ENCODE results near the gene PRRG3. TPM values are rescaled to one million over a fixed set of nuclear protein-coding genes. Genes with fewer than 3 reads are reported as not detected.

Gene PRRG3
- total and polyA plus RNA-seq, 9 of the 15 experiments (the other 6 are each of a cell fraction or from before 2014, with no cell fraction given), result not detected

GRCh38 chrX:151725338-151725614 is 30.0 kb downstream of the PRRG3 start (continued):
- no peak for TF ChIP-seq ZNF518B (CRISPR knock-in tag; IDR thresholded peaks at IDR 0.05)
- no peak for TF ChIP-seq MTF1 (CRISPR knock-in tag; IDR thresholded peaks at IDR 0.05; ENCODE audit: borderline replicate concordance)
- no peak for TF ChIP-seq HOXB6 (CRISPR knock-in tag; IDR thresholded peaks at IDR 0.05; ENCODE audit: borderline replicate concordance)
- TF ChIP-seq PREB (CRISPR knock-in tag; IDR thresholded peaks at IDR 0.05), result no peak
- TF ChIP-seq TRIM24 (IDR thresholded peaks at IDR 0.05), result no peak

GRCh38 chrX:151726751-151727150 is 31.5 kb downstream of the PRRG3 start:
- POLR2A ChIA-PET, result interaction anchor here (0.6 to 1.5 kb wide), 4 partner anchors 9 to 1670 kb away, joined by 3 to 4 read pairs (median 4); no protein-coding TSS in a partner anchor
- intact Hi-C loops (cut with micrococcal nuclease) (no loop called here), in situ Hi-C loops (cut with MboI) (no loop called here)
- Histone ChIP-seq H3K27me3 (ENCODE audit: control insufficient read depth in 2 of 2, insufficient read depth in 2 of 2, low read length in 2 of 2) (peaks cover 0 to 14% of the 10 kb centered on the region in 2 experiments; a peak in 1 of 5 replicates), H3K9me3 (replicated peaks; ENCODE audit: control insufficient read depth, insufficient read depth, low read depth, low read length) (no peaks in the 10 kb centered on the region), H3K27ac (ENCODE audit: extremely low read depth, low read depth, low read length) (no peak overlapping the region), H3K4me2 (ENCODE audit: insufficient read depth, low read length) (no peak overlapping the region), H3K9ac (ENCODE audit: insufficient read depth in 1 of 2, low read depth in 2 of 2, low read length in 2 of 2) (no peak overlapping the region), H3K36me3 (ENCODE audit: control insufficient read depth, insufficient read depth, low read length) (no peaks in the 10 kb centered on the region), H3K9me1 (ENCODE audit: control insufficient read depth, insufficient read depth, low read length) (no peaks in the 10 kb centered on the region), H3K4me1 (replicated peaks in 1 of 2; ENCODE audit: control insufficient read depth in 2 of 2, insufficient read depth in 2 of 2, low read length in 2 of 2) (peaks cover 0 to 7% of the 10 kb centered on the region in 2 experiments; a peak in 2 of 5 replicates), H2AFZ (ENCODE audit: low read depth, low read length) (no peak overlapping the region), H4K20me1 (replicated peaks; ENCODE audit: control insufficient read depth, insufficient read depth, low read length) (no peaks in the 10 kb centered on the region), H3K79me2 (ENCODE audit: control insufficient read depth, insufficient read depth, low read length) (no peaks in the 10 kb centered on the region), H3K4me3 (no peak overlapping the region)
- no TSS peak for BruUV-seq (replicated peaks)
- CTCF ChIA-PET (ENCODE audit: low intra/inter-chr PET ratio), result no interaction called here
- FAIRE-seq (no peak), DNase-seq (ENCODE audit: extremely low read depth in 1 of 4, low spot score in 3 of 4) (no peak), ATAC-seq (no peak)
- 0% methylated on average over 2 of the region's 5 CpGs for WGBS (ENCODE audit: insufficient coverage, low coverage, missing lambda C conversion rate)
- no peak for TF ChIP-seq SMAD3 (CRISPR knock-in tag; conservative IDR thresholded peaks at IDR 0.05)
- TF ChIP-seq ZNF518B (CRISPR knock-in tag; IDR thresholded peaks at IDR 0.05), result no peak
- no peak for TF ChIP-seq FOS (IDR thresholded peaks at IDR 0.05; ENCODE audit: extremely low read depth, insufficient read length)
- TF ChIP-seq ATF1 (CRISPR knock-in tag; IDR thresholded peaks at IDR 0.05), result no peak
- no peak for TF ChIP-seq ATF1 (tag; IDR thresholded peaks at IDR 0.05)
- no peak for TF ChIP-seq ZNF583 (CRISPR knock-in tag; IDR thresholded peaks at IDR 0.05)
- no peak for TF ChIP-seq ZHX1 (conservative IDR thresholded peaks at IDR 0.05; ENCODE audit: low read length)
- no peak for TF ChIP-seq ZNF239 (CRISPR knock-in tag; IDR thresholded peaks at IDR 0.05)

All from K562 (cell line).